IPS-15b (cell line): Measurements from ENCODE around the gene PIKFYVE.
"Not testable (repeated sequence)": the region's sequence is repeated elsewhere in the genome, so short reads cannot be mapped to it uniquely, and the experiment has no call there.

Experiments
- H3K27me3 ChIP-seq: one replicate; pipeline ENCODE4 v1.6.1; 2013; ENCODE audit warnings: low read length; ENCODE audit not compliant: control insufficient read depth, insufficient read depth
- H3K36me3 ChIP-seq: one replicate; pipeline ENCODE4 v1.6.1; 2013; ENCODE audit warnings: low read length; ENCODE audit not compliant: control insufficient read depth, insufficient read depth
- H3K4me1 ChIP-seq: one replicate; pipeline ENCODE4 v1.6.1; 2013; ENCODE audit warnings: mild to moderate bottlenecking, low read length; ENCODE audit not compliant: control insufficient read depth, insufficient read depth
- H3K4me3 ChIP-seq: one replicate; pipeline ENCODE4 v1.5.1; 2013; ENCODE audit warnings: low read depth, low read length
- H3K9ac ChIP-seq: one replicate; pipeline ENCODE4 v1.6.1; 2013; ENCODE audit warnings: low read depth, mild to moderate bottlenecking, low read length
- H3K9me3 ChIP-seq: one replicate; pipeline ENCODE4 v1.6.1; 2013; ENCODE audit warnings: mild to moderate bottlenecking, low read length; ENCODE audit not compliant: control insufficient read depth, insufficient read depth

PIKFYVE gene

DNA sequence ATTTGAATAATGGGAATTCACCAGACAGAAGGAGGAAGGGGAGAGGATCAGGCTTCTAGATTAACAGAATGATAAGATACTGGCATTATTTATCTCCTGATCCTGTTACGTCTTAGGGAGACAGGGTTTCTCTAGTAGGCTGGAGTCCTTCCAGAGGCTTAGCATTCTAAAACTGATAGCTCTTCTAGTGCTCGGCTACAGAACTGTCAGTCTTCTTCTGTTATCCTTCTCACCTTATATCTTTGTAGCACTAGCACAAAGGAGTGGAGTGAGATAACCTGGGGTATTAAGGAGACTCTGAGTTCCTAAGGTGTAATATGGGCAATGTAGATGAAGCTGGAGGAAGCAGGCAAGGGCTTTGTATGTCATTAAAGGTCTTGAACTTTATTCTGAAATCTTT, 52.1 kb downstream of the PIKFYVE start:
- Histone ChIP-seq H3K27me3 (no peaks in the 10 kb centered on the region), H3K4me3 (no peak overlapping the region), H3K4me1 (no peaks in the 10 kb centered on the region), H3K9me3 (no peaks in the 10 kb centered on the region), H3K36me3 (peaks cover 5% of the 10 kb centered on the region), H3K9ac (no peak overlapping the region)

DNA sequence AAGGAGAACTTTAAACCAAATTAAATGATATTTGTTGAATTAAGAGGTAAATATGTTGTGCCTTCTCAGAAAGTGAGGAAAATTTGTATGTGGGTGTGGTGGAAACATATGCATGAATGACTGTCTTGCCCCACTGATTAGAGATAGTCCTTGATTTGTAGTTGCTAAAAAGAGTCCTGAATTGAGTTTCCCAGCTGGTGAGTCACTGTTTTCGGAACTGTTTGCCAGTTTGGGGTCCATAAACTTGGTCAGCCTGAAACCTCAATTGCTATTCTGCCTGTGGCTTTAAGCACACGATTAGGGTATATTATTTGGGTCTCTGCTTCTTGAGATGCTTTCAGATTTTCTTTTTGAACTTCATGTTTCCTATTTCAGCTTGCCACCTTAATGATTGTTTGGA, 53.3 kb downstream of the PIKFYVE start:
- H3K9me3 ChIP-seq, result no peaks in the 10 kb centered on the region
- no peak overlapping the region for H3K9ac ChIP-seq
- H3K27me3 ChIP-seq, result no peaks in the 10 kb centered on the region
- H3K4me1 ChIP-seq, result no peaks in the 10 kb centered on the region
- H3K36me3 ChIP-seq, result peaks cover 5% of the 10 kb centered on the region
- no peak overlapping the region for H3K4me3 ChIP-seq

DNA sequence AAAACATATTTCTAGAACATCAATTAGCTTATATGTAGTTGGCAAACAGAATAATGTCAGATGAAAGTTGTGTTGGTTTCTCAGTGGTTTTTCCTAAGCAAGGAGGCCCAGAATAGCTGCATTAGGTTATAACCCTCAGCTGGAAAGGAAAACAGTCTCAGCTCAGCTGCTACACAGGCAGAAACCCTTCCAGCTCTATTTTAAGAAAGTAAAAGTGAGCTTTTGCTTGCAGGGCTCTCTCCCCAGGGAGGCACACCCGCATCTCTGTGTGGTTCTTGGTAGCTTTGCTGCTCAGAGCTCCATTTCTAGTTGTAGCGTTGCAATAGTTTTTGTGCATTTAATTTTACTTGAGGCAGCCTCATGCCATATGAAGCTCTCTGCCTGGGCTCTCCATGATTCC, 54.6 kb downstream of the PIKFYVE start:
- H3K9me3 ChIP-seq, result no peaks in the 10 kb centered on the region
- no peak overlapping the region for H3K4me3 ChIP-seq
- peaks cover 8% of the 10 kb centered on the region for H3K36me3 ChIP-seq
- H3K27me3 ChIP-seq, result no peaks in the 10 kb centered on the region
- H3K4me1 ChIP-seq, result no peaks in the 10 kb centered on the region
- no peak overlapping the region for H3K9ac ChIP-seq

DNA sequence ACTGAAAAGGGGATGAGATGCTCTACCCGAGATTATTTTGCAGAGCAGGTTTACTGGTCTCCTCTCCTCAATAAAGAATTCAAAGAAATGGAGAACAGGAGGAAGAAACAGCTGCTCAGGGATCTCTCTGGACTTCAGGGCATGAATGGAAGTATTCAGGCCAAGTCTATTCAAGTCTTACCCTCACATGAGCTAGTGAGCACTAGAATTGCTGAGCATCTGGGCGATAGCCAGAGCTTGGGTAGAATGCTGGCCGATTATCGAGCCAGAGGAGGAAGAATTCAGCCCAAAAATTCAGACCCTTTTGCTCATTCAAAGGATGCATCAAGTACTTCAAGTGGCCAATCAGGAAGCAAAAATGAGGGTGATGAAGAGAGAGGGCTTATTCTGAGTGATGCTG, 60.0 kb downstream of the PIKFYVE start:
- H3K4me3 ChIP-seq, result no peak overlapping the region
- H3K27me3 ChIP-seq, result no peaks in the 10 kb centered on the region
- no peaks in the 10 kb centered on the region for H3K4me1 ChIP-seq
- no peaks in the 10 kb centered on the region for H3K9me3 ChIP-seq
- H3K36me3 ChIP-seq, result peaks cover 20% of the 10 kb centered on the region
- no peak overlapping the region for H3K9ac ChIP-seq

DNA sequence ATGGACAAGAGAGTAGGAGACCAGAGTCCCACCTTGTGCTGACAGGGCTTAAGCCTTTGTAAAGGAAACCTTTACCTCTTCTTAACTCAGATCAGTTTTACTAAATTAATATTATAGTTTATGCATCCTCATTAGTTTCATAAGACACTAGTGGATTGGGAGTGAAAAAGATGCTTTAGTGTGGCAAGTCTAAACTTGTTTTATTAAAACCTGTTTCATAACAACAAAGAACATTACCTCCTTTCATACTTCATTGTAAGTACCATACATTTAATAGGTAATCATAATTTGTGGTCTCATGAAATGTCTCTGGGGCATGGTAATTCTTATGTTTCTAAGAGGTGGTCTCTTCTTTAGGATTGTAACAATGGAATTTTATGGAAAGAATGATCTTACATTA, 63.4 kb downstream of the PIKFYVE start:
- Histone ChIP-seq H3K4me3 (no peak overlapping the region), H3K4me1 (no peaks in the 10 kb centered on the region), H3K9me3 (no peaks in the 10 kb centered on the region), H3K27me3 (no peaks in the 10 kb centered on the region), H3K9ac (no peak overlapping the region), H3K36me3 (peaks cover 20% of the 10 kb centered on the region)

DNA sequence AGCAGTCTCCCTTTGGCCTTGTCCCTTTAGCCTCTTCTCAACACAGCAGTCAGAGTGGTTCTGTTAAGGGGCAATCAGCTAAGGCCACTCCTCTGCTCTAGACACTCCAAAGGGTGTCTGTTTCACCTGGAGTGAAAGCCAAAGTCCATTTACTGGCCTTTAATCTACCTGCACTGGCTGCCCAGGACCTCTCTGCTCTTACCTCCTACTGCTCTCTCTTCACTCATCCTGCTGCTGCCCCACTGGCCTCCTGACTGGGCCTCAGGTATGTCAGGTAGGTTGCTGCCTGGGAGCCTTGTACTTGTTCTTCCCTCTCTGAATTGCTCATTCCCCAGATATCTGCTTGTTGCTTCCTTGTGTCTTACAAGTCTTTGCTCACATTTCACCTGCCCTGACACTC, 68.2 kb downstream of the PIKFYVE start:
- no peaks in the 10 kb centered on the region for H3K4me1 ChIP-seq
- H3K27me3 ChIP-seq, result no peaks in the 10 kb centered on the region
- H3K9me3 ChIP-seq, result no peaks in the 10 kb centered on the region
- H3K36me3 ChIP-seq, result peaks cover 7% of the 10 kb centered on the region
- no peak overlapping the region for H3K9ac ChIP-seq
- H3K4me3 ChIP-seq, result no peak overlapping the region

DNA sequence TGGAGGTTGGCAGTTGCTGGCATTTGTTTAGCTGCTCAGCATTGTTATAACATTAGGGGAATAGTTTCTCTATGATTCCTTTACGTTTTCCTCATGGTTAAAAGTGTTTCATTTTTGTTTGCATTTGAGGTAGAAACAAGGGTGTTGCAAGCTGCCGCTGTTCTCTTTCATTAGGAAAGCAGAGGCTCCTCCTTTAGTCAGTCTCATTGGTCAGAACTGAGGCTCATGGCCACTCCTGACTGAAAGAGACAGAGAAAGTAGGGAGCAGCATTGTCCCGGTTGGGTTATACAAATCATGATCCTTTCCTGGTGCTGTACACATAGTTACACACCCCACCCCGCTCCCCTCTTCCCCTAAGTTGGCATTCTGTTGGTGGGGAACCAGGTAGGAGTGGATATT, 80.7 kb downstream of the PIKFYVE start:
- H3K4me3 ChIP-seq, result no peak overlapping the region
- H3K36me3 ChIP-seq, result peaks cover 14% of the 10 kb centered on the region
- H3K9me3 ChIP-seq, result no peaks in the 10 kb centered on the region
- H3K4me1 ChIP-seq, result no peaks in the 10 kb centered on the region
- no peak overlapping the region for H3K9ac ChIP-seq
- no peaks in the 10 kb centered on the region for H3K27me3 ChIP-seq

DNA sequence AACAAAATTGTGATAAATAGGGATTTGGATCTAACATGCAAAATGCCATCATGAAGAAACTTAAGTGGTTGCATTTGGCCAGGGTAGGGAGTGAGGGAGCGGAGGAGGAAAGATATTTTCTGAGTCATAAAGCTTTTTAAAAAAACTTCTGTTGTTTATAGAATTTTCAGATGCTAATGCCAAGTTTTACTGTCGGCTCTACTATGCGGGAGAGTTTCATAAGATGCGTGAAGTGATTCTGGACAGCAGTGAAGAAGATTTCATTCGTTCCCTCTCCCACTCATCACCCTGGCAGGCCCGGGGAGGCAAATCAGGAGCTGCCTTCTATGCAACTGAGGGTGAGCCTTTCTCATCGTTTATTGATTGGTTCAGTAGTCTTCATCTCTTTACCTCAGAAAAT, 84.6 kb downstream of the PIKFYVE start:
- Histone ChIP-seq H3K9me3 (no peaks in the 10 kb centered on the region), H3K4me1 (no peaks in the 10 kb centered on the region), H3K27me3 (no peaks in the 10 kb centered on the region), H3K36me3 (peaks cover 25% of the 10 kb centered on the region), H3K4me3 (no peak overlapping the region), H3K9ac (no peak overlapping the region)

DNA sequence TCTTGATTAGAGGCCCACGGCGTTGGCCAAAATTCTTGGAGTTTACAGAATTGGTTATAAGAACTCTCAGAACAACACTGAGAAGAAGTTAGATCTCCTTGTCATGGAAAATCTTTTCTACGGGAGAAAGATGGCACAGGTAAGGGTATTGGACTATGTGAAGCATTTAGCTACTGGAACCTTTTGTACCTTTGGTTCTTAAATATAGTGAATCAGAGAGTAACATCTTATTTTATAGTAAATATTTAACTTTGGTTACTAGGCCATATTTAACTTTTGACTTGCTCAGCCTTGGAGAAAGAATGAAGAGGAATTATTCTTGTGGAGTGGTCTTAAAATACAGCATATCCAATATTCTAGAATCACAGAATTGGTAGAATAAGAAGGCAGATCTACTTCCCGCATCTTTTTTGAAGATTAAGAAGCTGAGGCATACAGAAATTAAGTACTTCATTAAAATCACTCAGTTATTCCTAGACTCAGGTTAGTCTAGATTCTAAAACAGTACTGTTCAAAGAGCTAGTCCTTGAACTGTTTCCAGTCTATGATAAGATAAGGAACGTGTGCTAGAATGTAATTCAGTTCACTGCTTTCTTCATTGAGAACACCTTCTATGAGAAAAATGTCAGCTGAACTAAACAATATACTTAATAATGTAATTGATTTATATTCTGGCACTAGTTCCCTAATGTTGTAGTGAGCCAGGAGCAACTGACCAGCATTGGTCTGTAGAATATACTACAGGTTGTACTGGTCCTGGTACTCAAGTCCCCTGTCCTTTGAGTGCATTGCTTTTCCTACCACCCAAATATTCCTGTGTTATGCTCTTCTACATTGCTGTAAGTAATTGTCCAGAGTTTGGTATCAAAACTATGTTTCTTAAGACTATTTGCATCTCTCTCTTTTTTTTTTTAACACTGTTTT, 86.9 kb downstream of the PIKFYVE start:
- H3K9ac ChIP-seq, result no peak overlapping the region
- H3K36me3 ChIP-seq, result peaks cover 21% of the 10 kb centered on the region
- no peak overlapping the region for H3K4me3 ChIP-seq
- no peaks in the 10 kb centered on the region for H3K9me3 ChIP-seq
- no peaks in the 10 kb centered on the region for H3K4me1 ChIP-seq
- no peaks in the 10 kb centered on the region for H3K27me3 ChIP-seq

DNA sequence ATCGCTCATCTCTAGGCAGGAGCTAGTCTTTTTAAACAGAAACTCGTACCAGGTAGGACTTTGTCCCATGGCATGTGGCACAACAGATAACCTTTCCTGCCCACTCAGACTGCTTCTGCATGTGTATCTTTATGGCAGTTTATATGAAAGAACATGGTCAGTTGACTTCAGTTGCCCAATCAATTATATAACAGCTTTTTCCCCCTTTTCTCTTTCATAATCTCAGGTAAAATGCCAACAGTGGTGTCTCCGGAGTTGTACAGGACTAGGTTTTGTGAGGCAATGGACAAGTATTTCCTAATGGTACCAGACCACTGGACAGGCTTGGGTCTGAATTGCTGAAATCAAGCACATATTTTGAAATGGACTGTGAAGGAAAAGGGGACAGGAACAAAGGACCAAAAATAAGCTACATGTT, 88.9 kb downstream of the PIKFYVE start:
- Histone ChIP-seq H3K4me3 (no peak overlapping the region), H3K4me1 (no peaks in the 10 kb centered on the region), H3K27me3 (no peaks in the 10 kb centered on the region), H3K9ac (no peak overlapping the region), H3K36me3 (peaks cover 21% of the 10 kb centered on the region), H3K9me3 (no peaks in the 10 kb centered on the region)

DNA sequence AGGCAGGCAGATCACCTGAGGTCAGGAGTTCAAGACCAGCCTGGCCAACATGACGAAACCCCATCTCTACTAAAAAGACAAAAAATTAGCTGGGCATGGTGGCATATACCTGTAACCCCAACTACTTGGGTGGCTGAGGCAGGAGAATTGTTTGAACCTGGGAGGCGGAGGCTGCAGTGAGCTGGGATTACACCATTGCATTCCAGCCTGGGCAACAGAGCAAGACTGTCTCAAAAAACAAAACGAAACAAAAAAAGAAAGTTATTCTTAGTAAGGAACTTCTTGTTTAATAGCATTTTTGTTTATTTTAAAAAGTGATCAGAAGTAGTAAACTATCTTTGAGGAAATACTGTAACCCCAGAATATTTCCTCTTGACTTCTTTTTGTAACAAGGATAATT, 90.4 kb downstream of the PIKFYVE start:
- H3K9me3 ChIP-seq, H3K9ac ChIP-seq, H3K4me1 ChIP-seq, H3K4me3 ChIP-seq, H3K27me3 ChIP-seq: not testable (repeated sequence)
- peaks cover 21% of the 10 kb centered on the region for H3K36me3 ChIP-seq

DNA sequence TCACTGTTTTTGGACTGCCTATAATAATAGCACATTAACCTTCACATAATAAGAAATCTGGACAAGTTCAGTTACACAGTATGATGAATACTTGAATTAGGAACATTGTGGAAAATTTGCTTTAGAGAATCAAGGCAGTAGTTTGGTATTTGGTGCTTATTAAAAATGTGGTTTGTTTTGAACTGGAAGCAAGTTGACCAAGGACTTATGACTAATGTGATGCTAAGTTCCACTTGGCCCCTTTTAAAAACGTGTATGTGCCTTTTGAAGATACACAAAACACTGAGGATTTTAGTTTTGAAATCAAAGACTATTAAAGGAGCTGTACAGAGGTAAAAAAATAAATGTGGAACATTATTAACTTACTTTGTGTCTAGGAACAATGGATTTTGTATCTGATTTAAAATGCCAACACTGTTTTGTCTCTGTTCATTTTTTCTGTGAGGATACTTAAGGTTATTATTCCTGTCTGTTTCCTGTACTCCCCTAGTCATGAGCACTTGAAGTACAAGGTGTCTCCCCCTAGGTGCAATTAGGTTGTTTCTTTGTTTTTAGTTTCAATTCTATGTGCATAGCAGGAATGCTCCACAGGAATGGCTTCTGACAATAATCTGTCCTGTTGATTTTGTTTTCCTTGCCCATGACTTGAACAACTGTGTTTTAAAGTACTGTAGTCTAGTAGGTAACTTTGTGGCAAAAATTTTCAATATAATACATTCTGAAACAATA, 91.0 kb downstream of the PIKFYVE start:
- Histone ChIP-seq H3K9ac (no peak overlapping the region), H3K9me3 (no peaks in the 10 kb centered on the region), H3K27me3 (no peaks in the 10 kb centered on the region), H3K4me1 (no peaks in the 10 kb centered on the region), H3K4me3 (no peak overlapping the region), H3K36me3 (peaks cover 16% of the 10 kb centered on the region)
